ENCODE results near the gene ALPK1.

The ALPK1 gene

GRCh38 chr4:112374850-112375249, 77.7 kb downstream of the ALPK1 start:
- Histone ChIP-seq H3K4me3 (ENCODE audit: low read depth, low read length) (no peak overlapping the region), H3K36me3 (ENCODE audit: control insufficient read depth in 2 of 2, insufficient read depth in 1 of 2, low read length in 2 of 2) (peaks cover 0 to 7% of the 10 kb centered on the region in 2 experiments; a peak in 1 of 3 replicates), H3K9me3 (ENCODE audit: control insufficient read depth, insufficient read depth, low read depth, low read length) (no peaks in the 10 kb centered on the region), H3K27ac (ENCODE audit: extremely low read depth, low read depth, low read length) (no peak overlapping the region), H3K4me1 (ENCODE audit: control insufficient read depth, insufficient read depth, low read length) (no peaks in the 10 kb centered on the region)
- CTCF ChIA-PET: interaction anchor here (0.7 kb wide), 1 partner anchor 138 kb away, joined by 3 read pairs; no protein-coding TSS in a partner anchor
- TF ChIP-seq ZSCAN23 (tag by site-specific recombination; IDR thresholded peaks at IDR 0.05) (no peak), ZNF747 (tag by site-specific recombination; IDR thresholded peaks at IDR 0.05) (no peak), ZNF18 (tag by site-specific recombination; IDR thresholded peaks at IDR 0.05) (no peak), REST (tag by site-specific recombination; IDR thresholded peaks at IDR 0.05) (no peak), ZNF175 (tag by site-specific recombination; IDR thresholded peaks at IDR 0.05) (no peak), ZNF324 (tag by site-specific recombination; IDR thresholded peaks at IDR 0.05) (no peak), ZNF132 (tag by site-specific recombination; IDR thresholded peaks at IDR 0.05; ENCODE audit: borderline replicate concordance) (no peak), OSR2 (tag by site-specific recombination; IDR thresholded peaks at IDR 0.05) (no peak), ZNF416 (tag by site-specific recombination; IDR thresholded peaks at IDR 0.05) (no peak), KLF10 (tag by site-specific recombination; IDR thresholded peaks at IDR 0.05) (no peak), ZNF561 (tag by site-specific recombination; IDR thresholded peaks at IDR 0.05; ENCODE audit: borderline replicate concordance) (no peak)
- POLR2A ChIA-PET: no interaction called here

DNA sequence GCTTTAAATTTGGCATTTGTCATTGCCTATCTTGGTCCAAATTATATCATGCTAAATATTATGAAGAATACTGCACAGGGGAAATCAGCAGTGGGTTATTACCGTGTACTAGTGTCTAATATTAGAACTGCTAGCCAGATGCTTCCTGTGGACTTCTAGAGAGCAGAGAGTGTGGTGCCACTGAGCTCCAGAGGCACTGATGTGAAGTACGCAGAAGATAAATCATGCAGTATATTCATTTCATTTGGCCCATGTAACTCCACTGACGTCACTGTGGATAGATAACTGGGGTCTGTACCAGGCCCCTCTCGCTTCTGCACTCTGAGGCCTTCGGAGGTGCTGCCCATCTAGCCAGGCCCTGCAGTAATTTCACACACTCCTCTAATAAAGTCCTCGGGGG, 80.0 kb downstream of the ALPK1 start:
- ChIA-PET CTCF (interaction anchor here (0.7 kb wide), 1 partner anchor 9 kb away, joined by 3 read pairs; no protein-coding TSS in a partner anchor), POLR2A (no interaction called here)
- Histone ChIP-seq H3K27ac (ENCODE audit: extremely low read depth, low read depth, low read length) (no peak overlapping the region), H3K4me3 (ENCODE audit: low read depth, low read length) (no peak overlapping the region), H3K9me3 (ENCODE audit: control insufficient read depth, insufficient read depth, low read depth, low read length) (no peaks in the 10 kb centered on the region), H3K4me1 (ENCODE audit: control insufficient read depth, insufficient read depth, low read length) (no peaks in the 10 kb centered on the region), H3K36me3 (ENCODE audit: control insufficient read depth in 2 of 2, insufficient read depth in 1 of 2, low read length in 2 of 2) (peaks cover 0 to 7% of the 10 kb centered on the region in 2 experiments; a peak in 1 of 3 replicates)
- TF ChIP-seq, protein P1, sequence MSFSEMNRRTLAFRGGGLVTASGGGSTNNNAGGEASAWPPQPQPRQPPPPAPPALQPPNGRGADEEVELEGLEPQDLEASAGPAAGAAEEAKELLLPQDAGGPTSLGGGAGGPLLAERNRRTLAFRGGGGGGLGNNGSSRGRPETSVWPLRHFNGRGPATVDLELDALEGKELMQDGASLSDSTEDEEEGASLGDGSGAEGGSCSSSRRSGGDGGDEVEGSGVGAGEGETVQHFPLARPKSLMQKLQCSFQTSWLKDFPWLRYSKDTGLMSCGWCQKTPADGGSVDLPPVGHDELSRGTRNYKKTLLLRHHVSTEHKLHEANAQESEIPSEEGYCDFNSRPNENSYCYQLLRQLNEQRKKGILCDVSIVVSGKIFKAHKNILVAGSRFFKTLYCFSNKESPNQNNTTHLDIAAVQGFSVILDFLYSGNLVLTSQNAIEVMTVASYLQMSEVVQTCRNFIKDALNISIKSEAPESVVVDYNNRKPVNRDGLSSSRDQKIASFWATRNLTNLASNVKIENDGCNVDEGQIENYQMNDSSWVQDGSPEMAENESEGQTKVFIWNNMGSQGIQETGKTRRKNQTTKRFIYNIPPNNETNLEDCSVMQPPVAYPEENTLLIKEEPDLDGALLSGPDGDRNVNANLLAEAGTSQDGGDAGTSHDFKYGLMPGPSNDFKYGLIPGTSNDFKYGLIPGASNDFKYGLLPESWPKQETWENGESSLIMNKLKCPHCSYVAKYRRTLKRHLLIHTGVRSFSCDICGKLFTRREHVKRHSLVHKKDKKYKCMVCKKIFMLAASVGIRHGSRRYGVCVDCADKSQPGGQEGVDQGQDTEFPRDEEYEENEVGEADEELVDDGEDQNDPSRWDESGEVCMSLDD (tag by site-specific recombination; IDR thresholded peaks at IDR 0.05): no peak
- TF ChIP-seq ZNF561 (tag by site-specific recombination; IDR thresholded peaks at IDR 0.05; ENCODE audit: borderline replicate concordance) (no peak), ZNF510 (tag by site-specific recombination; IDR thresholded peaks at IDR 0.05; ENCODE audit: insufficient replicate concordance) (no peak), ZBTB11 (tag by site-specific recombination; conservative IDR thresholded peaks at IDR 0.05; ENCODE audit: low read depth) (no peak), ZNF239 (tag by site-specific recombination; IDR thresholded peaks at IDR 0.05) (no peak), ZNF10 (tag by site-specific recombination; IDR thresholded peaks at IDR 0.05) (no peak), ZNF18 (tag by site-specific recombination; IDR thresholded peaks at IDR 0.05) (no peak), ZNF426 (tag by site-specific recombination; IDR thresholded peaks at IDR 0.05) (no peak)
- TF ChIP-seq, protein P2, sequence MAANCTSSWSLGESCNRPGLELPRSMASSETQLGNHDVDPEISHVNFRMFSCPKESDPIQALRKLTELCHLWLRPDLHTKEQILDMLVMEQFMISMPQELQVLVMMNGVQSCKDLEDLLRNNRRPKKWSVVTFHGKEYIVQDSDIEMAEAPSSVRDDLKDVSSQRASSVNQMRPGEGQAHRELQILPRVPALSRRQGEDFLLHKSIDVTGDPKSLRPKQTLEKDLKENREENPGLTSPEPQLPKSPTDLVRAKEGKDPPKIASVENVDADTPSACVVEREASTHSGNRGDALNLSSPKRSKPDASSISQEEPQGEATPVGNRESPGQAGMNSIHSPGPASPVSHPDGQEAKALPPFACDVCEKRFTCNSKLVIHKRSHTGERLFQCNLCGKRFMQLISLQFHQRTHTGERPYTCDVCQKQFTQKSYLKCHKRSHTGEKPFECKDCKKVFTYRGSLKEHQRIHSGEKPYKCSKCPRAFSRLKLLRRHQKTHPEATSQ (tag by site-specific recombination; IDR thresholded peaks at IDR 0.05): no peak
- TF ChIP-seq, protein P3, sequence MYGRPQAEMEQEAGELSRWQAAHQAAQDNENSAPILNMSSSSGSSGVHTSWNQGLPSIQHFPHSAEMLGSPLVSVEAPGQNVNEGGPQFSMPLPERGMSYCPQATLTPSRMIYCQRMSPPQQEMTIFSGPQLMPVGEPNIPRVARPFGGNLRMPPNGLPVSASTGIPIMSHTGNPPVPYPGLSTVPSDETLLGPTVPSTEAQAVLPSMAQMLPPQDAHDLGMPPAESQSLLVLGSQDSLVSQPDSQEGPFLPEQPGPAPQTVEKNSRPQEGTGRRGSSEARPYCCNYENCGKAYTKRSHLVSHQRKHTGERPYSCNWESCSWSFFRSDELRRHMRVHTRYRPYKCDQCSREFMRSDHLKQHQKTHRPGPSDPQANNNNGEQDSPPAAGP (tag by site-specific recombination; IDR thresholded peaks at IDR 0.05): no peak
